HepG2 (cell line): ENCODE results near the gene RNPEPL1. TPM values are rescaled to one million over a fixed set of nuclear protein-coding genes. Genes with fewer than 3 reads are reported as not detected.

Experiments
- ADNP ChIP-seq: sonication (generic); formaldehyde crosslinking; IDR thresholded peaks from 2 replicates; pipeline ENCODE4 v1.4.0; 2020; ENCODE audit warnings: missing genetic modification reagents
- ESRRA ChIP-seq: sonication (generic); formaldehyde crosslinking; IDR thresholded peaks from 2 replicates; pipeline ENCODE4 v1.5.1; 2020; ENCODE audit warnings: mild to moderate bottlenecking, low read depth, missing genetic modification reagents
- GPN1 ChIP-seq: sonication (generic); formaldehyde crosslinking; IDR thresholded peaks from 2 replicates; pipeline ENCODE4 v1.5.1; 2020; ENCODE audit warnings: missing genetic modification reagents, borderline replicate concordance
- IRF1 ChIP-seq: sonication (generic); formaldehyde crosslinking; IDR thresholded peaks from 2 replicates; pipeline ENCODE4 v1.4.0; 2020; ENCODE audit warnings: low read depth, mild to moderate bottlenecking, missing genetic modification reagents
- KAT7 ChIP-seq: IDR thresholded peaks from 2 replicates; pipeline ENCODE4 v1.6.1; 2018; ENCODE audit warnings: borderline replicate concordance, missing compliant biosample characterization
- MTERF4 ChIP-seq: sonication (generic); formaldehyde crosslinking; IDR thresholded peaks from 2 replicates; pipeline ENCODE4 v1.8.0; 2023; ENCODE audit warnings: mild to moderate bottlenecking, missing genetic modification reagents
- MTF1 ChIP-seq: sonication (generic); formaldehyde crosslinking; IDR thresholded peaks from 2 replicates; pipeline ENCODE4 v1.5.0; 2020; ENCODE audit warnings: missing genetic modification reagents
- ONECUT2 ChIP-seq: sonication (generic); formaldehyde crosslinking; IDR thresholded peaks from 2 replicates; pipeline ENCODE4 v1.4.0; 2020; ENCODE audit warnings: missing genetic modification reagents
- PLSCR1 ChIP-seq: sonication (generic); formaldehyde crosslinking; IDR thresholded peaks from 2 replicates; pipeline ENCODE4 v1.5.0; 2020; ENCODE audit warnings: missing genetic modification reagents, mild to moderate bottlenecking, borderline replicate concordance
- SMARCE1 ChIP-seq: fragments of 450-650 bp; IDR thresholded peaks from 2 replicates; pipeline ENCODE4 v1.6.1; 2017; ENCODE audit warnings: borderline replicate concordance
- SP2 ChIP-seq: sonication (generic); formaldehyde crosslinking; IDR thresholded peaks from 2 replicates; pipeline ENCODE4 v1.5.1; 2020; ENCODE audit warnings: mild to moderate bottlenecking, missing genetic modification reagents
- TARDBP ChIP-seq: sonication (generic); formaldehyde crosslinking; IDR thresholded peaks from 2 replicates; pipeline ENCODE4 v1.8.0; 2022; ENCODE audit warnings: mild to moderate bottlenecking, missing genetic modification reagents
- TCF7L2 ChIP-seq: IDR thresholded peaks from 2 replicates; pipeline ENCODE4 v1.6.1; 2011; ENCODE audit warnings: mild to moderate bottlenecking, low read depth, low read length, moderate library complexity
- XBP1 ChIP-seq: sonication (generic); formaldehyde crosslinking; IDR thresholded peaks from 2 replicates; pipeline ENCODE4 v1.5.0; 2020; ENCODE audit warnings: missing genetic modification reagents
- XRCC5 ChIP-seq: fragments of 200-400 bp; formaldehyde crosslinking; optimal IDR thresholded peaks from 2 replicates; pipeline ENCODE3; 2017; ENCODE audit warnings: mild to moderate bottlenecking, low read length
- ZBTB7A ChIP-seq: sonication (generic); formaldehyde crosslinking; IDR thresholded peaks from 2 replicates; pipeline ENCODE4 v1.8.0; 2022; ENCODE audit warnings: mild to moderate bottlenecking, missing genetic modification reagents
- ZNF430 ChIP-seq: sonication (generic); formaldehyde crosslinking; IDR thresholded peaks from 2 replicates; pipeline ENCODE4 v1.9.0; 2021; ENCODE audit warnings: mild to moderate bottlenecking, missing genetic modification reagents
- ZNF629 ChIP-seq: sonication (generic); formaldehyde crosslinking; conservative IDR thresholded peaks from 2 replicates; pipeline ENCODE4 v1.5.0; 2020; ENCODE audit warnings: missing genetic modification reagents
- ZNF879 ChIP-seq: sonication (generic); formaldehyde crosslinking; IDR thresholded peaks from 2 replicates; pipeline ENCODE4 v1.8.1; 2023; ENCODE audit warnings: missing genetic modification reagents
- polyA plus RNA-seq, 8 experiments: library from polyadenylated mRNA; depleted of rRNA in 3 of 8; stranded (reverse) in 7 of 8; unstranded in 1 of 8; fragments of >200 nt; fragmentation: Illumina TruSeq in 4 of 8; extraction: Trizol in 4 of 8; gene quantifications; 2 replicates each; pipeline versions ENCODE4 v1.2.1 to v1.2.3, GENCODE V29; 2011 to 2016; ENCODE audit warnings: low read depth in 4 of 8, missing spikeins in 1 of 8, mixed read lengths in 1 of 8; ENCODE audit not compliant: insufficient read depth in 1 of 8
- total RNA-seq, 5 experiments: library from RNA; depleted of rRNA; stranded (reverse); fragments of >200 nt; fragmentation: Illumina TruSeq; extraction: Trizol; gene quantifications; 2 replicates each; pipeline ENCODE4 v1.2.3, GENCODE V29; 2016; ENCODE audit warnings: low read depth in 1 of 5
- TF ChIP-seq, protein P1 (sequence below): sonication (generic); formaldehyde crosslinking; IDR thresholded peaks from 2 replicates; pipeline ENCODE4 v1.9.0; 2021; ENCODE audit warnings: mild to moderate bottlenecking, missing genetic modification reagents
- TF ChIP-seq, protein P2 (sequence below): sonication (generic); formaldehyde crosslinking; IDR thresholded peaks from 2 replicates; pipeline ENCODE4 v1.4.0; 2020; ENCODE audit warnings: missing genetic modification reagents

RNPEPL1 gene
- total and polyA plus RNA-seq, 2 of the 13 experiments (the other 11 are each of a cell fraction or from before 2014, with no cell fraction given), result 13.0 to 18.0 TPM

DNA sequence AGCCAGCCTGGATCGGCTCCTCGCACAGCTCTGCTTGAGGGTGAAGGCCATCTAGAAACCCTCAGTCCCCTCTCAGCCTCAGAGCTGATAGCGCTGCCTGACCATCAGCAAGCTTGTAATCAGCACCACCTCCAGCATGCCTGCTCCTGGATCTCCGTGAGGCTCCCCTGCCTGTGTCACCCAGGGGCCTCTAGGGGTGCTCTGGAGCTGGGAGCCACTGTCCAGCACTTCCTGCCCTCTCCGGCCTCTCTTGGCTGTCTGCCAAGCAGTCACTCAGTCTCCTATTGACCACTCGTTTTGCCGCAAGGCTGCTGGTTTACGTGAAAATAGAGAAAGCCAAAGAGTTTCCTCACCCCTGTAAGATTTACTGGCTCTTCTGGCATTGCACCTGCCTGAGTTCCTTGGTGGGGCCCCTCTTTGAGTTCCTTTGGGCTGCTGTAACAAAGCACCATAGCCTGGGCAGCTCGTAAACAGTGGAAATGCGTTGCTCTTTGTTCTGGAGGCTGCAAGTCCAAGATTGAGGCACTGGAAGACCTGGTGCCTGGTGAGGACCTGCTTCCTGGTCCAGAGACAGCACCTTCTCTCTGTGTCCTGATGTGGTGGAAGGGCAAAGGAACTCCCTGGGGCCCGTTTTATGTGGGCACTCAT is 36.1 kb downstream of the RNPEPL1 start (continued):
- TF ChIP-seq, protein P1, sequence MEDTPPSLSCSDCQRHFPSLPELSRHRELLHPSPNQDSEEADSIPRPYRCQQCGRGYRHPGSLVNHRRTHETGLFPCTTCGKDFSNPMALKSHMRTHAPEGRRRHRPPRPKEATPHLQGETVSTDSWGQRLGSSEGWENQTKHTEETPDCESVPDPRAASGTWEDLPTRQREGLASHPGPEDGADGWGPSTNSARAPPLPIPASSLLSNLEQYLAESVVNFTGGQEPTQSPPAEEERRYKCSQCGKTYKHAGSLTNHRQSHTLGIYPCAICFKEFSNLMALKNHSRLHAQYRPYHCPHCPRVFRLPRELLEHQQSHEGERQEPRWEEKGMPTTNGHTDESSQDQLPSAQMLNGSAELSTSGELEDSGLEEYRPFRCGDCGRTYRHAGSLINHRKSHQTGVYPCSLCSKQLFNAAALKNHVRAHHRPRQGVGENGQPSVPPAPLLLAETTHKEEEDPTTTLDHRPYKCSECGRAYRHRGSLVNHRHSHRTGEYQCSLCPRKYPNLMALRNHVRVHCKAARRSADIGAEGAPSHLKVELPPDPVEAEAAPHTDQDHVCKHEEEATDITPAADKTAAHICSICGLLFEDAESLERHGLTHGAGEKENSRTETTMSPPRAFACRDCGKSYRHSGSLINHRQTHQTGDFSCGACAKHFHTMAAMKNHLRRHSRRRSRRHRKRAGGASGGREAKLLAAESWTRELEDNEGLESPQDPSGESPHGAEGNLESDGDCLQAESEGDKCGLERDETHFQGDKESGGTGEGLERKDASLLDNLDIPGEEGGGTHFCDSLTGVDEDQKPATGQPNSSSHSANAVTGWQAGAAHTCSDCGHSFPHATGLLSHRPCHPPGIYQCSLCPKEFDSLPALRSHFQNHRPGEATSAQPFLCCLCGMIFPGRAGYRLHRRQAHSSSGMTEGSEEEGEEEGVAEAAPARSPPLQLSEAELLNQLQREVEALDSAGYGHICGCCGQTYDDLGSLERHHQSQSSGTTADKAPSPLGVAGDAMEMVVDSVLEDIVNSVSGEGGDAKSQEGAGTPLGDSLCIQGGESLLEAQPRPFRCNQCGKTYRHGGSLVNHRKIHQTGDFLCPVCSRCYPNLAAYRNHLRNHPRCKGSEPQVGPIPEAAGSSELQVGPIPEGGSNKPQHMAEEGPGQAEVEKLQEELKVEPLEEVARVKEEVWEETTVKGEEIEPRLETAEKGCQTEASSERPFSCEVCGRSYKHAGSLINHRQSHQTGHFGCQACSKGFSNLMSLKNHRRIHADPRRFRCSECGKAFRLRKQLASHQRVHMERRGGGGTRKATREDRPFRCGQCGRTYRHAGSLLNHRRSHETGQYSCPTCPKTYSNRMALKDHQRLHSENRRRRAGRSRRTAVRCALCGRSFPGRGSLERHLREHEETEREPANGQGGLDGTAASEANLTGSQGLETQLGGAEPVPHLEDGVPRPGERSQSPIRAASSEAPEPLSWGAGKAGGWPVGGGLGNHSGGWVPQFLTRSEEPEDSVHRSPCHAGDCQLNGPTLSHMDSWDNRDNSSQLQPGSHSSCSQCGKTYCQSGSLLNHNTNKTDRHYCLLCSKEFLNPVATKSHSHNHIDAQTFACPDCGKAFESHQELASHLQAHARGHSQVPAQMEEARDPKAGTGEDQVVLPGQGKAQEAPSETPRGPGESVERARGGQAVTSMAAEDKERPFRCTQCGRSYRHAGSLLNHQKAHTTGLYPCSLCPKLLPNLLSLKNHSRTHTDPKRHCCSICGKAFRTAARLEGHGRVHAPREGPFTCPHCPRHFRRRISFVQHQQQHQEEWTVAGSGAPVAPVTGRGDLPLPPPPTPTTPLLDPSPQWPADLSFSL, result no peak
- TF ChIP-seq GPN1 (CRISPR knock-in tag) (no peak), PLSCR1 (no peak), KAT7 (CRISPR knock-in tag) (peak; percentile 80), ZBTB7A (CRISPR knock-in tag) (no peak), ESRRA (no peak; the same call in 1 of the 2 replicates), TCF7L2 (no peak), SMARCE1 (no peak), XRCC5 (peak; percentile 99), ZNF430 (CRISPR knock-in tag) (no peak), ONECUT2 (peak; percentile 25; the same call in 1 of the 2 replicates), ZNF629 (CRISPR knock-in tag) (0 out of 2 replicates have a peak, but pooled peaks have one; percentile 5), MTF1 (no peak), XBP1 (no peak), IRF1 (no peak), TARDBP (CRISPR knock-in tag) (peak; percentile 91), ZNF879 (CRISPR knock-in tag) (no peak), SP2 (CRISPR knock-in tag) (peak; percentile 6; the same call in 1 of the 2 replicates), MTERF4 (CRISPR knock-in tag) (no peak; the same call in 1 of the 2 replicates), ADNP (no peak)
- TF ChIP-seq, protein P2, sequence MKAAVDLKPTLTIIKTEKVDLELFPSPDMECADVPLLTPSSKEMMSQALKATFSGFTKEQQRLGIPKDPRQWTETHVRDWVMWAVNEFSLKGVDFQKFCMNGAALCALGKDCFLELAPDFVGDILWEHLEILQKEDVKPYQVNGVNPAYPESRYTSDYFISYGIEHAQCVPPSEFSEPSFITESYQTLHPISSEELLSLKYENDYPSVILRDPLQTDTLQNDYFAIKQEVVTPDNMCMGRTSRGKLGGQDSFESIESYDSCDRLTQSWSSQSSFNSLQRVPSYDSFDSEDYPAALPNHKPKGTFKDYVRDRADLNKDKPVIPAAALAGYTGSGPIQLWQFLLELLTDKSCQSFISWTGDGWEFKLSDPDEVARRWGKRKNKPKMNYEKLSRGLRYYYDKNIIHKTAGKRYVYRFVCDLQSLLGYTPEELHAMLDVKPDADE, result no peak
